HepG2 (cell line): ENCODE data around the gene GPS1. TPM values are rescaled to one million over a fixed set of nuclear protein-coding genes. Genes with fewer than 3 reads are reported as not detected.

Source experiments
- AGO2 ChIP-seq: fragments of 200-400 bp; formaldehyde crosslinking; optimal IDR thresholded peaks from 2 replicates; pipeline ENCODE3; 2017; ENCODE audit warnings: mild to moderate bottlenecking, low read depth, low read length, moderate library complexity
- ARID3A ChIP-seq: IDR thresholded peaks from 2 replicates; pipeline ENCODE4 v1.6.1; 2012; ENCODE audit warnings: low read depth, low read length, improper control_type of control experiment
- DR1 ChIP-seq: sonication (generic); formaldehyde crosslinking; IDR thresholded peaks from 2 replicates; pipeline ENCODE4 v1.8.0; 2021; ENCODE audit warnings: mild to moderate bottlenecking, missing genetic modification reagents, inconsistent platforms
- JUNB ChIP-seq: sonication (generic); formaldehyde crosslinking; IDR thresholded peaks from 2 replicates; pipeline ENCODE4 v1.8.0; 2022; ENCODE audit warnings: missing genetic modification reagents, mild to moderate bottlenecking, borderline replicate concordance
- MATR3 ChIP-seq: sonication (generic); formaldehyde crosslinking; IDR thresholded peaks from 2 replicates; pipeline ENCODE4 v1.4.0; 2020; ENCODE audit warnings: missing genetic modification reagents
- MED13 ChIP-seq: sonication (generic); formaldehyde crosslinking; IDR thresholded peaks from 2 replicates; pipeline ENCODE4 v1.5.0; 2020; ENCODE audit warnings: missing genetic modification reagents
- MYNN ChIP-seq: sonication (generic); formaldehyde crosslinking; IDR thresholded peaks from 2 replicates; pipeline ENCODE4 v1.4.0; 2020; ENCODE audit warnings: mild to moderate bottlenecking, low read depth, missing genetic modification reagents
- NAIF1 ChIP-seq: sonication (generic); formaldehyde crosslinking; IDR thresholded peaks from 2 replicates; pipeline ENCODE4 v1.5.0; 2020; ENCODE audit warnings: mild to moderate bottlenecking, missing genetic modification reagents, borderline replicate concordance
- SATB2 ChIP-seq: sonication (generic); formaldehyde crosslinking; IDR thresholded peaks from 2 replicates; pipeline ENCODE4 v1.5.0; 2020; ENCODE audit warnings: missing genetic modification reagents
- SIN3A ChIP-seq: IDR thresholded peaks from 2 replicates; pipeline ENCODE4 v1.6.1; 2011; ENCODE audit warnings: low read depth, mild to moderate bottlenecking, control low read depth, low read length, borderline replicate concordance
- SUZ12 ChIP-seq: fragments of 150-350 bp; IDR thresholded peaks from 2 replicates; pipeline ENCODE4 v1.6.1; 2014; ENCODE audit warnings: low read depth, low read length
- TFAP4 ChIP-seq: sonication (generic); IDR thresholded peaks from 2 replicates; pipeline ENCODE4 v1.6.1; 2016; ENCODE audit warnings: low read depth, borderline replicate concordance
- ZBTB44 ChIP-seq: sonication (generic); formaldehyde crosslinking; IDR thresholded peaks from 2 replicates; pipeline ENCODE4 v1.4.0; 2020; ENCODE audit warnings: missing genetic modification reagents
- ZBTB8A ChIP-seq: sonication (generic); formaldehyde crosslinking; IDR thresholded peaks from 2 replicates; pipeline ENCODE4 v1.4.0; 2020; ENCODE audit warnings: mild to moderate bottlenecking, low read depth, missing genetic modification reagents, borderline replicate concordance
- ZFP1 ChIP-seq: IDR thresholded peaks from 2 replicates; pipeline ENCODE4 v1.6.1; 2016
- ZNF230 ChIP-seq: sonication (generic); formaldehyde crosslinking; IDR thresholded peaks from 2 replicates; pipeline ENCODE4 v1.4.0; 2020; ENCODE audit warnings: mild to moderate bottlenecking, missing genetic modification reagents
- ZNF235 ChIP-seq: sonication (generic); formaldehyde crosslinking; IDR thresholded peaks from 2 replicates; pipeline ENCODE4 v1.8.1; 2023; ENCODE audit warnings: mild to moderate bottlenecking, missing genetic modification reagents, borderline replicate concordance
- ZNF670 ChIP-seq: sonication (generic); formaldehyde crosslinking; IDR thresholded peaks from 2 replicates; pipeline ENCODE4 v1.8.0; 2022; ENCODE audit warnings: mild to moderate bottlenecking, missing genetic modification reagents, borderline replicate concordance
- ZNF747 ChIP-seq: sonication (generic); formaldehyde crosslinking; IDR thresholded peaks from 2 replicates; pipeline ENCODE4 v1.8.1; 2023; ENCODE audit warnings: missing genetic modification reagents, mild to moderate bottlenecking, borderline replicate concordance
- ZNF790 ChIP-seq: sonication (generic); formaldehyde crosslinking; IDR thresholded peaks from 2 replicates; pipeline ENCODE4 v1.8.0; 2022; ENCODE audit warnings: missing genetic modification reagents, mild to moderate bottlenecking, borderline replicate concordance
- polyA plus RNA-seq, 8 experiments: library from polyadenylated mRNA; depleted of rRNA in 3 of 8; stranded (reverse) in 7 of 8; unstranded in 1 of 8; fragments of >200 nt; fragmentation: Illumina TruSeq in 4 of 8; extraction: Trizol in 4 of 8; gene quantifications; 2 replicates each; pipeline versions ENCODE4 v1.2.1 to v1.2.3, GENCODE V29; 2011 to 2016; ENCODE audit warnings: low read depth in 4 of 8, missing spikeins in 1 of 8, mixed read lengths in 1 of 8; ENCODE audit not compliant: insufficient read depth in 1 of 8
- total RNA-seq, 5 experiments: library from RNA; depleted of rRNA; stranded (reverse); fragments of >200 nt; fragmentation: Illumina TruSeq; extraction: Trizol; gene quantifications; 2 replicates each; pipeline ENCODE4 v1.2.3, GENCODE V29; 2016; ENCODE audit warnings: low read depth in 1 of 5
- TF ChIP-seq, protein P1 (sequence below): sonication (generic); formaldehyde crosslinking; IDR thresholded peaks from 2 replicates; pipeline ENCODE4 v1.5.1; 2020; ENCODE audit warnings: missing genetic modification reagents, mild to moderate bottlenecking, borderline replicate concordance

The GPS1 gene
- total and polyA plus RNA-seq, 2 of the 13 experiments (the other 11 are each of a cell fraction or from before 2014, with no cell fraction given) = 124 to 128 TPM

- TF ChIP-seq, protein P1, sequence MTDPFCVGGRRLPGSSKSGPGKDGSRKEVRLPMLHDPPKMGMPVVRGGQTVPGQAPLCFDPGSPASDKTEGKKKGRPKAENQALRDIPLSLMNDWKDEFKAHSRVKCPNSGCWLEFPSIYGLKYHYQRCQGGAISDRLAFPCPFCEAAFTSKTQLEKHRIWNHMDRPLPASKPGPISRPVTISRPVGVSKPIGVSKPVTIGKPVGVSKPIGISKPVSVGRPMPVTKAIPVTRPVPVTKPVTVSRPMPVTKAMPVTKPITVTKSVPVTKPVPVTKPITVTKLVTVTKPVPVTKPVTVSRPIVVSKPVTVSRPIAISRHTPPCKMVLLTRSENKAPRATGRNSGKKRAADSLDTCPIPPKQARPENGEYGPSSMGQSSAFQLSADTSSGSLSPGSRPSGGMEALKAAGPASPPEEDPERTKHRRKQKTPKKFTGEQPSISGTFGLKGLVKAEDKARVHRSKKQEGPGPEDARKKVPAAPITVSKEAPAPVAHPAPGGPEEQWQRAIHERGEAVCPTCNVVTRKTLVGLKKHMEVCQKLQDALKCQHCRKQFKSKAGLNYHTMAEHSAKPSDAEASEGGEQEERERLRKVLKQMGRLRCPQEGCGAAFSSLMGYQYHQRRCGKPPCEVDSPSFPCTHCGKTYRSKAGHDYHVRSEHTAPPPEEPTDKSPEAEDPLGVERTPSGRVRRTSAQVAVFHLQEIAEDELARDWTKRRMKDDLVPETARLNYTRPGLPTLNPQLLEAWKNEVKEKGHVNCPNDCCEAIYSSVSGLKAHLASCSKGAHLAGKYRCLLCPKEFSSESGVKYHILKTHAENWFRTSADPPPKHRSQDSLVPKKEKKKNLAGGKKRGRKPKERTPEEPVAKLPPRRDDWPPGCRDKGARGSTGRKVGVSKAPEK (CRISPR knock-in tag) = no peak
- TF ChIP-seq ZNF747 = peak; percentile 80; the same call in 1 of the 2 replicates
- peak; percentile 31; the same call in 1 of the 2 replicates for TF ChIP-seq ZNF790 (CRISPR knock-in tag)
- no peak for TF ChIP-seq JUNB
- 0 out of 2 replicates have a peak, but pooled peaks have one; percentile 22 for TF ChIP-seq ZBTB44 (CRISPR knock-in tag)
- peak; percentile 96 for TF ChIP-seq AGO2
- TF ChIP-seq DR1 (CRISPR knock-in tag) = peak; percentile 53; the same call in 1 of the 2 replicates
- TF ChIP-seq ZNF230 (CRISPR knock-in tag) = peak; percentile 78; the same call in 1 of the 2 replicates
- 0 out of 2 replicates have a peak, but pooled peaks have one; percentile 64 for TF ChIP-seq SIN3A
- TF ChIP-seq MATR3 = no peak
- peak; percentile 61; the same call in 1 of the 2 replicates for TF ChIP-seq MED13 (CRISPR knock-in tag)
- 0 out of 2 replicates have a peak, but pooled peaks have one; percentile 40 for TF ChIP-seq ZNF670 (CRISPR knock-in tag)
- 0 out of 2 replicates have a peak, but pooled peaks have one; percentile 32 for TF ChIP-seq ZNF235 (CRISPR knock-in tag)
- TF ChIP-seq ZBTB8A (CRISPR knock-in tag) = no peak
- TF ChIP-seq ZFP1 (CRISPR knock-in tag) = peak; percentile 63; the same call in 1 of the 2 replicates
- no peak for TF ChIP-seq SUZ12
- TF ChIP-seq TFAP4 = peak; percentile 85
- TF ChIP-seq ARID3A = no peak
- 0 out of 2 replicates have a peak, but pooled peaks have one; percentile 69 for TF ChIP-seq SATB2 (CRISPR knock-in tag)
- no peak for TF ChIP-seq NAIF1 (CRISPR knock-in tag)
- no peak for TF ChIP-seq MYNN
Observed at GRCh38 chr17:82105882-82106687, 54.4 kb downstream of the GPS1 start (continued).
